BE2C (cell line): ENCODE results near the gene HABP2.

Source experiments
- DNase-seq: peaks from one replicate; pipeline ENCODE4 v3.0.0-alpha.2; 2020
- H3K27me3 ChIP-seq: fragments of 250-450 bp; sonication (Bioruptor Pico); 2 replicates; pipeline ENCODE4 v1.5.1; 2020; ENCODE audit warnings: mild to moderate bottlenecking
- H3K36me3 ChIP-seq: fragments of 250-450 bp; sonication (Bioruptor Pico); 2 replicates; pipeline ENCODE4 v1.5.1; 2020; ENCODE audit warnings: mild to moderate bottlenecking
- H3K4me1 ChIP-seq: fragments of 250-450 bp; sonication (Bioruptor Pico); 2 replicates; pipeline ENCODE4 v1.5.1; 2020
- H3K4me3 ChIP-seq: 2 replicates; pipeline ENCODE4 v1.5.1; 2011; ENCODE audit warnings: low read depth, low read length
- H3K9me3 ChIP-seq: fragments of 250-450 bp; sonication (Bioruptor Pico); 2 replicates; pipeline ENCODE4 v1.5.1; 2020
- CTCF ChIP-seq: IDR thresholded peaks from 2 replicates; pipeline ENCODE4 v1.5.1; 2012; ENCODE audit warnings: mild to moderate bottlenecking, low read depth, low read length

The HABP2 gene

GRCh38 chr10:113552014-113552413 lies 839 bp upstream of the HABP2 start:
- Histone ChIP-seq H3K4me1 (peaks cover 24% of the 10 kb centered on the region), H3K9me3 (no peaks in the 10 kb centered on the region), H3K4me3 (no peak overlapping the region), H3K36me3 (no peaks in the 10 kb centered on the region), H3K27me3 (no peaks in the 10 kb centered on the region)
- no peak for TF ChIP-seq CTCF
- DNase-seq: no peak

- H3K36me3 ChIP-seq: no peaks in the 10 kb centered on the region
- H3K4me3 ChIP-seq: no peak overlapping the region
- no peaks in the 10 kb centered on the region for H3K9me3 ChIP-seq
- DNase-seq: no peak
- no peaks in the 10 kb centered on the region for H3K27me3 ChIP-seq
- no peak for TF ChIP-seq CTCF
- peaks cover 33% of the 10 kb centered on the region for H3K4me1 ChIP-seq
These were observed 296 bp downstream of the HABP2 start for GRCh38 chr10:113553149-113553548.

GRCh38 chr10:113554214-113554613 lies 1.4 kb downstream of the HABP2 start:
- Histone ChIP-seq H3K9me3 (no peaks in the 10 kb centered on the region), H3K4me3 (no peak overlapping the region), H3K27me3 (no peaks in the 10 kb centered on the region), H3K36me3 (no peaks in the 10 kb centered on the region), H3K4me1 (peaks cover 33% of the 10 kb centered on the region)
- TF ChIP-seq CTCF: no peak
- DNase-seq: no peak

GRCh38 chr10:113555245-113555644 lies 2.4 kb downstream of the HABP2 start:
- no peaks in the 10 kb centered on the region for H3K27me3 ChIP-seq
- DNase-seq: no peak
- no peaks in the 10 kb centered on the region for H3K9me3 ChIP-seq
- TF ChIP-seq CTCF: no peak
- H3K36me3 ChIP-seq: no peaks in the 10 kb centered on the region
- no peak overlapping the region for H3K4me3 ChIP-seq
- peaks cover 30% of the 10 kb centered on the region for H3K4me1 ChIP-seq

GRCh38 chr10:113555751-113556150 lies 2.9 kb downstream of the HABP2 start:
- no peak for DNase-seq
- no peak overlapping the region for H3K4me3 ChIP-seq
- TF ChIP-seq CTCF: no peak
- no peaks in the 10 kb centered on the region for H3K36me3 ChIP-seq
- no peaks in the 10 kb centered on the region for H3K27me3 ChIP-seq
- peaks cover 25% of the 10 kb centered on the region for H3K4me1 ChIP-seq
- H3K9me3 ChIP-seq: no peaks in the 10 kb centered on the region

GRCh38 chr10:113557424-113557862 lies 4.6 kb downstream of the HABP2 start:
- peak; percentile 62 for DNase-seq
- peaks cover 20% of the 10 kb centered on the region for H3K4me1 ChIP-seq
- TF ChIP-seq CTCF: no peak
- H3K4me3 ChIP-seq: peak overlapping the region; percentile 13
- no peaks in the 10 kb centered on the region for H3K9me3 ChIP-seq
- no peaks in the 10 kb centered on the region for H3K36me3 ChIP-seq
- H3K27me3 ChIP-seq: no peaks in the 10 kb centered on the region
